Measurements from ENCODE around the gene TSHZ2. TPM values are rescaled to one million over a fixed set of nuclear protein-coding genes. Genes with fewer than 3 reads are reported as not detected.

TSHZ2 gene
- polyA plus RNA-seq, 1 donor from 2014 or later = 4.6 TPM

DNA sequence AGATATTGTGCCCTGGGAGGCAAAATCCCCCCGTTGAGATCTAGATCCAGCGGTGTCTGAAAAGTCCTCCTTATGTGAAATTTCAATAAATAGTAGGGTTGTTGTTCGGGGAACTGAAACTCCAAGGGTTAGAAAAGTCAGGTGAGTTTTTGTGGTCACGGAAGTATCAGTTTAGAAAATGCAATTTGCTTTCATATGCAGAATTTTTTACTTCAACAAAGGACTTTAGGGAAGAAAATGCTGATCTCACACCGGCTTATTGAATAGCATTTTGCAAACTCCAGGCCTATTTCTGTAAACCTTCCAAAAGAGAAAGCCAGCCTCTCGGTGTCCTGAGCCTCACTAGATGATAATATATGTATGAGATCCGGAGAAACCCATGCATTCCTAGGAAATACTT lies 254.7 kb downstream of the TSHZ2 start:
- H3K27ac ChIP-seq (ENCODE audit: low read length) = no peak overlapping the region
- no peak overlapping the region for H3K4me2 ChIP-seq (ENCODE audit: low read length)
- H2AFZ ChIP-seq (ENCODE audit: low read depth, low read length) = no peak overlapping the region
- TF ChIP-seq, protein P1, sequence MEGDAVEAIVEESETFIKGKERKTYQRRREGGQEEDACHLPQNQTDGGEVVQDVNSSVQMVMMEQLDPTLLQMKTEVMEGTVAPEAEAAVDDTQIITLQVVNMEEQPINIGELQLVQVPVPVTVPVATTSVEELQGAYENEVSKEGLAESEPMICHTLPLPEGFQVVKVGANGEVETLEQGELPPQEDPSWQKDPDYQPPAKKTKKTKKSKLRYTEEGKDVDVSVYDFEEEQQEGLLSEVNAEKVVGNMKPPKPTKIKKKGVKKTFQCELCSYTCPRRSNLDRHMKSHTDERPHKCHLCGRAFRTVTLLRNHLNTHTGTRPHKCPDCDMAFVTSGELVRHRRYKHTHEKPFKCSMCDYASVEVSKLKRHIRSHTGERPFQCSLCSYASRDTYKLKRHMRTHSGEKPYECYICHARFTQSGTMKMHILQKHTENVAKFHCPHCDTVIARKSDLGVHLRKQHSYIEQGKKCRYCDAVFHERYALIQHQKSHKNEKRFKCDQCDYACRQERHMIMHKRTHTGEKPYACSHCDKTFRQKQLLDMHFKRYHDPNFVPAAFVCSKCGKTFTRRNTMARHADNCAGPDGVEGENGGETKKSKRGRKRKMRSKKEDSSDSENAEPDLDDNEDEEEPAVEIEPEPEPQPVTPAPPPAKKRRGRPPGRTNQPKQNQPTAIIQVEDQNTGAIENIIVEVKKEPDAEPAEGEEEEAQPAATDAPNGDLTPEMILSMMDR (IDR thresholded peaks at IDR 0.05; ENCODE audit: poor library complexity, severe bottlenecking) = no peak
- TF ChIP-seq EP300 (conservative IDR thresholded peaks at IDR 0.05; ENCODE audit: poor library complexity, severe bottlenecking) = no peak
- TF ChIP-seq EZH2 (IDR thresholded peaks at IDR 0.05; ENCODE audit: borderline replicate concordance, insufficient read depth, low read length, poor library complexity, severe bottlenecking) = no peak
- TF ChIP-seq, protein P2, sequence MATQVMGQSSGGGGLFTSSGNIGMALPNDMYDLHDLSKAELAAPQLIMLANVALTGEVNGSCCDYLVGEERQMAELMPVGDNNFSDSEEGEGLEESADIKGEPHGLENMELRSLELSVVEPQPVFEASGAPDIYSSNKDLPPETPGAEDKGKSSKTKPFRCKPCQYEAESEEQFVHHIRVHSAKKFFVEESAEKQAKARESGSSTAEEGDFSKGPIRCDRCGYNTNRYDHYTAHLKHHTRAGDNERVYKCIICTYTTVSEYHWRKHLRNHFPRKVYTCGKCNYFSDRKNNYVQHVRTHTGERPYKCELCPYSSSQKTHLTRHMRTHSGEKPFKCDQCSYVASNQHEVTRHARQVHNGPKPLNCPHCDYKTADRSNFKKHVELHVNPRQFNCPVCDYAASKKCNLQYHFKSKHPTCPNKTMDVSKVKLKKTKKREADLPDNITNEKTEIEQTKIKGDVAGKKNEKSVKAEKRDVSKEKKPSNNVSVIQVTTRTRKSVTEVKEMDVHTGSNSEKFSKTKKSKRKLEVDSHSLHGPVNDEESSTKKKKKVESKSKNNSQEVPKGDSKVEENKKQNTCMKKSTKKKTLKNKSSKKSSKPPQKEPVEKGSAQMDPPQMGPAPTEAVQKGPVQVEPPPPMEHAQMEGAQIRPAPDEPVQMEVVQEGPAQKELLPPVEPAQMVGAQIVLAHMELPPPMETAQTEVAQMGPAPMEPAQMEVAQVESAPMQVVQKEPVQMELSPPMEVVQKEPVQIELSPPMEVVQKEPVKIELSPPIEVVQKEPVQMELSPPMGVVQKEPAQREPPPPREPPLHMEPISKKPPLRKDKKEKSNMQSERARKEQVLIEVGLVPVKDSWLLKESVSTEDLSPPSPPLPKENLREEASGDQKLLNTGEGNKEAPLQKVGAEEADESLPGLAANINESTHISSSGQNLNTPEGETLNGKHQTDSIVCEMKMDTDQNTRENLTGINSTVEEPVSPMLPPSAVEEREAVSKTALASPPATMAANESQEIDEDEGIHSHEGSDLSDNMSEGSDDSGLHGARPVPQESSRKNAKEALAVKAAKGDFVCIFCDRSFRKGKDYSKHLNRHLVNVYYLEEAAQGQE (IDR thresholded peaks at IDR 0.05; ENCODE audit: borderline replicate concordance) = no peak
- no peak for TF ChIP-seq MXI1 (conservative IDR thresholded peaks at IDR 0.05; ENCODE audit: poor library complexity, severe bottlenecking)
- no peak for TF ChIP-seq SMC3 (conservative IDR thresholded peaks at IDR 0.05; ENCODE audit: poor library complexity)
- no peak for TF ChIP-seq TAF1 (IDR thresholded peaks at IDR 0.05; ENCODE audit: low read depth)
- TF ChIP-seq POLR2AphosphoS5 (IDR thresholded peaks at IDR 0.05) = no peak
- no peak for TF ChIP-seq RAD21 (conservative IDR thresholded peaks at IDR 0.05)
- H3K27me3 ChIP-seq (ENCODE audit: insufficient read depth, low read depth, low read length) = no peaks in the 10 kb centered on the region
- no peaks in the 10 kb centered on the region for H3K9me2 ChIP-seq (ENCODE audit: insufficient read depth, low read length)
- no peaks in the 10 kb centered on the region for H3K79me2 ChIP-seq (replicated peaks; ENCODE audit: insufficient read depth, low read length)
- H3K9me3 ChIP-seq (ENCODE audit: low read length) = no peaks in the 10 kb centered on the region
- H3K4me3 ChIP-seq (ENCODE audit: low read length) = no peak overlapping the region
- H3K36me3 ChIP-seq (ENCODE audit: insufficient read depth, low read length) = no peaks in the 10 kb centered on the region
- H4K20me1 ChIP-seq (ENCODE audit: insufficient read depth) = no peaks in the 10 kb centered on the region
- no peak overlapping the region for H3K9ac ChIP-seq (ENCODE audit: low read length)
- no peaks in the 10 kb centered on the region for H3F3A ChIP-seq (ENCODE audit: insufficient read depth, low read length, poor library complexity, severe bottlenecking)

- H4K20me1 ChIP-seq (ENCODE audit: insufficient read depth) = no peaks in the 10 kb centered on the region
- H2AFZ ChIP-seq (ENCODE audit: low read depth, low read length) = no peak overlapping the region
- H3K4me3 ChIP-seq (ENCODE audit: low read length) = no peak overlapping the region
- H3F3A ChIP-seq (ENCODE audit: insufficient read depth, low read length, poor library complexity, severe bottlenecking) = no peaks in the 10 kb centered on the region
- TF ChIP-seq, protein P2 (IDR thresholded peaks at IDR 0.05; ENCODE audit: borderline replicate concordance) = no peak
- TF ChIP-seq TAF1 (IDR thresholded peaks at IDR 0.05; ENCODE audit: low read depth) (no peak), SMC3 (conservative IDR thresholded peaks at IDR 0.05; ENCODE audit: poor library complexity) (no peak), POLR2AphosphoS5 (IDR thresholded peaks at IDR 0.05) (no peak), MXI1 (conservative IDR thresholded peaks at IDR 0.05; ENCODE audit: poor library complexity, severe bottlenecking) (no peak), RAD21 (conservative IDR thresholded peaks at IDR 0.05) (no peak), EP300 (conservative IDR thresholded peaks at IDR 0.05; ENCODE audit: poor library complexity, severe bottlenecking) (no peak), EZH2 (IDR thresholded peaks at IDR 0.05; ENCODE audit: borderline replicate concordance, insufficient read depth, low read length, poor library complexity, severe bottlenecking) (no peak)
- TF ChIP-seq, protein P1 (IDR thresholded peaks at IDR 0.05; ENCODE audit: poor library complexity, severe bottlenecking) = no peak
- no peak overlapping the region for H3K27ac ChIP-seq (ENCODE audit: low read length)
- H3K36me3 ChIP-seq (ENCODE audit: insufficient read depth, low read length) = no peaks in the 10 kb centered on the region
- no peaks in the 10 kb centered on the region for H3K27me3 ChIP-seq (ENCODE audit: insufficient read depth, low read depth, low read length)
- H3K9ac ChIP-seq (ENCODE audit: low read length) = no peak overlapping the region
- H3K9me2 ChIP-seq (ENCODE audit: insufficient read depth, low read length) = no peaks in the 10 kb centered on the region
- no peaks in the 10 kb centered on the region for H3K9me3 ChIP-seq (ENCODE audit: low read length)
- no peaks in the 10 kb centered on the region for H3K79me2 ChIP-seq (replicated peaks; ENCODE audit: insufficient read depth, low read length)
- no peak overlapping the region for H3K4me2 ChIP-seq (ENCODE audit: low read length)
These were observed 255.4 kb downstream of the TSHZ2 start for GRCh38 chr20:53227523-53227922.
